Measurements from ENCODE around the gene ERBB2. TPM values are rescaled to one million over a fixed set of nuclear protein-coding genes. Genes with fewer than 3 reads are reported as not detected.

Gene ERBB2
- total RNA-seq, 4 donors from 2014 or later, result 75.2 to 170 (median 86.5) TPM

GRCh38 chr17:39738568-39738901 lies 38.7 kb downstream of the ERBB2 start:
- peaks cover 0 to 73% (median 0%) of the 10 kb centered on the region in 4 donors for H3K27me3 ChIP-seq
- no peak for DNase-seq
- intact Hi-C loops (cut with DNase I), result no loop called here
- 0 to 6% methylated on average over 3 to 5 of the region's 13 CpGs for WGBS, 2 donors
- H3K36me3 ChIP-seq, result peaks cover 0 to 17% (median 12%) of the 10 kb centered on the region in 3 donors
- no peaks in the 10 kb centered on the region for H3K9me3 ChIP-seq
- H3K27ac ChIP-seq, result peak overlapping the region; percentile 93 to 98 (median 94)
- peaks cover 12 to 75% (median 18%) of the 10 kb centered on the region in 3 donors for H3K4me1 ChIP-seq
- TF ChIP-seq CTCF (IDR thresholded peaks at IDR 0.05) (no peak), POLR2A (IDR thresholded peaks at IDR 0.05) (peak in 2 of 4 donors; percentile 46 to 47)
- peak overlapping the region; percentile 53 to 69 (median 64) for H3K4me3 ChIP-seq

- no peaks in the 10 kb centered on the region for H3K9me3 ChIP-seq
- intact Hi-C loops (cut with DNase I), result no loop called here
- peaks cover 0 to 78% (median 0%) of the 10 kb centered on the region in 4 donors for H3K27me3 ChIP-seq
- TF ChIP-seq POLR2A (IDR thresholded peaks at IDR 0.05) (peak in 2 of 4 donors; percentile 17 to 45), CTCF (IDR thresholded peaks at IDR 0.05) (peak in 2 of 6 experiments; percentile 2 to 16)
- H3K4me3 ChIP-seq, result peak overlapping the region; percentile 53 to 69 (median 64)
- H3K4me1 ChIP-seq, result peaks cover 12 to 75% (median 18%) of the 10 kb centered on the region in 3 donors
- peaks cover 0 to 24% (median 12%) of the 10 kb centered on the region in 3 donors for H3K36me3 ChIP-seq
- H3K27ac ChIP-seq, result peak overlapping the region; percentile 93 to 98 (median 94)
- 10 to 17% methylated on average over 8 to 12 of the region's 32 CpGs for WGBS, 2 donors
- DNase-seq, result no peak
These were observed 39.4 kb downstream of the ERBB2 start for GRCh38 chr17:39738983-39739884.

GRCh38 chr17:39739885-39740356 lies 40.1 kb downstream of the ERBB2 start:
- peaks cover 12 to 75% (median 18%) of the 10 kb centered on the region in 3 donors for H3K4me1 ChIP-seq
- TF ChIP-seq POLR2A (IDR thresholded peaks at IDR 0.05) (no peak), CTCF (IDR thresholded peaks at IDR 0.05) (no peak)
- H3K36me3 ChIP-seq, result peaks cover under 1 to 31% (median 16%) of the 10 kb centered on the region in 3 donors
- H3K9me3 ChIP-seq, result no peaks in the 10 kb centered on the region
- WGBS, 2 donors, result 11 to 25% methylated on average over 4 to 8 of the region's 9 CpGs
- DNase-seq, result no peak
- H3K27me3 ChIP-seq, result peaks cover 0 to 82% (median 0%) of the 10 kb centered on the region in 4 donors
- peak overlapping the region; percentile 53 to 69 (median 64) for H3K4me3 ChIP-seq
- intact Hi-C loops (cut with DNase I), result no loop called here
- peak overlapping the region; percentile 93 to 98 (median 94) for H3K27ac ChIP-seq

GRCh38 chr17:39740357-39741111 lies 40.7 kb downstream of the ERBB2 start:
- Histone ChIP-seq H3K9me3 (no peaks in the 10 kb centered on the region), H3K4me3 (peak overlapping the region; percentile 53 to 69 (median 64)), H3K27me3 (peaks cover 0 to 82% (median 0%) of the 10 kb centered on the region in 4 donors), H3K27ac (peak overlapping the region; percentile 93 to 98 (median 94)), H3K4me1 (peaks cover 12 to 68% (median 18%) of the 10 kb centered on the region in 3 donors), H3K36me3 (peaks cover 5 to 37% (median 23%) of the 10 kb centered on the region in 3 donors)
- intact Hi-C loops (cut with DNase I), result no loop called here
- WGBS, 2 donors, result 10% methylated on average over 4 of the region's 16 CpGs; no CpG with 5 or more reads in 1 of the 2 donors
- DNase-seq, result no peak
- TF ChIP-seq POLR2A (IDR thresholded peaks at IDR 0.05) (peak in 2 of 4 donors; percentile 38 to 42), CTCF (IDR thresholded peaks at IDR 0.05) (no peak)
